Mucosa of descending colon (tissue), 3 donors: ENCODE data around the gene NECAP2. TPM values are rescaled to one million over a fixed set of nuclear protein-coding genes. Genes with fewer than 3 reads are reported as not detected.
"Not testable (repeated sequence)": the region's sequence is repeated elsewhere in the genome, so short reads cannot be mapped to it uniquely, and the experiment has no call there.

Experiments used
- ATAC-seq: fragments of 200-7000 bp; cut with Tn5 transposase; one replicate; pipeline ENCODE4 v1.9.1; 2020; ENCODE audit warnings: mild to moderate bottlenecking, moderate library complexity
- DNase-seq, 3 donors: peaks; one replicate each; pipeline ENCODE4 v3.0.0-alpha.2; 2020
- H3K36me3 ChIP-seq: fragments of 200-600 bp; one replicate; pipeline ENCODE4 v1.8.0; 2021; ENCODE audit warnings: low read depth, mild to moderate bottlenecking
- H3K4me1 ChIP-seq: fragments of 200-600 bp; one replicate; pipeline ENCODE4 v1.8.0; 2021; ENCODE audit warnings: low read depth, mild to moderate bottlenecking
- H3K4me3 ChIP-seq: fragments of 200-600 bp; one replicate; pipeline ENCODE4 v1.8.0; 2021; ENCODE audit warnings: mild to moderate bottlenecking
- H3K9me3 ChIP-seq: fragments of 200-600 bp; one replicate; pipeline ENCODE4 v1.8.0; 2021; ENCODE audit warnings: mild to moderate bottlenecking
- intact Hi-C, 2 donors: fragments of 100-400 bp; cut with DNase I in 1 of 2; cut with micrococcal nuclease in 1 of 2; formaldehyde crosslinking; loops; one replicate each; pipeline versions ENCODE4 v1.11.0 to v1.11.1; 2022; cut with DNase I, micrococcal nuclease
- total RNA-seq, 3 donors: library from RNA; stranded (reverse); fragmentation: NEBNext Ultra II Directional in 2 of 3; extraction: Animal tissue kit (Norgen Biotek cat#: 25700) in 2 of 3; gene quantifications; one replicate each; pipeline versions ENCODE4 v1.2.1 to v1.2.4, GENCODE V29; 2021 to 2023
- TF ChIP-seq, protein P1 (sequence below): fragments of 200-600 bp; IDR thresholded peaks from one replicate; pipeline ENCODE4 v1.8.0; 2022; ENCODE audit warnings: antibody characterized with exemption, mild to moderate bottlenecking
- donor health status: DM: no; HTN: no; CAD: no; lungs with moderate emphysema.
- donor health status: DM: no; HTN: no; CAD: no.
- donor health status: DM: no; HTN: yes; CAD: no.

NECAP2 gene
- total RNA-seq, 3 donors from 2014 or later = 34.4 to 50.9 (median 43.8) TPM

DNA sequence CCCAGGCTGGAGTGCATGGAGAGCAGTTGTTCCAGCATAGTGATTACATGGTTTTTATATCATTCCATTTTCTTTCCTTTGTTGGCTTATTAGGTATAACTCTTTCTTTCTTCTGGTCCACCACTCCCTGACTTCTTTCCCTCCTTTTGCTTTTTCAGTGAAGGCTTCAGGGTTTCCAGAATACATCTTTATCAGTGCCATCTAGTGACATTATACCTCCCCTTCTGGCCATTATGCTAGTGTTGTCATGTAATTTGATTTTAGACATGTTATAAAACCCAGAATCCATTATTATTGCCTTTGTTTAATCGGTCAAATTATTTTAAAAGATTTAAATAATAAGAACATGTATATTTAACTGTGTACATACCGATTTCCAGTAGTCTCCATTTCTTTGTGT is 63.0 kb downstream of the NECAP2 start:
- no peaks in the 10 kb centered on the region for H3K36me3 ChIP-seq
- intact Hi-C loops = no loop called here
- DNase-seq = no peak
- H3K4me1 ChIP-seq = peaks cover 1% of the 10 kb centered on the region
- no peak for ATAC-seq
- H3K9me3 ChIP-seq = peaks cover 8% of the 10 kb centered on the region
- H3K4me3 ChIP-seq = no peak overlapping the region
- TF ChIP-seq, protein P1, sequence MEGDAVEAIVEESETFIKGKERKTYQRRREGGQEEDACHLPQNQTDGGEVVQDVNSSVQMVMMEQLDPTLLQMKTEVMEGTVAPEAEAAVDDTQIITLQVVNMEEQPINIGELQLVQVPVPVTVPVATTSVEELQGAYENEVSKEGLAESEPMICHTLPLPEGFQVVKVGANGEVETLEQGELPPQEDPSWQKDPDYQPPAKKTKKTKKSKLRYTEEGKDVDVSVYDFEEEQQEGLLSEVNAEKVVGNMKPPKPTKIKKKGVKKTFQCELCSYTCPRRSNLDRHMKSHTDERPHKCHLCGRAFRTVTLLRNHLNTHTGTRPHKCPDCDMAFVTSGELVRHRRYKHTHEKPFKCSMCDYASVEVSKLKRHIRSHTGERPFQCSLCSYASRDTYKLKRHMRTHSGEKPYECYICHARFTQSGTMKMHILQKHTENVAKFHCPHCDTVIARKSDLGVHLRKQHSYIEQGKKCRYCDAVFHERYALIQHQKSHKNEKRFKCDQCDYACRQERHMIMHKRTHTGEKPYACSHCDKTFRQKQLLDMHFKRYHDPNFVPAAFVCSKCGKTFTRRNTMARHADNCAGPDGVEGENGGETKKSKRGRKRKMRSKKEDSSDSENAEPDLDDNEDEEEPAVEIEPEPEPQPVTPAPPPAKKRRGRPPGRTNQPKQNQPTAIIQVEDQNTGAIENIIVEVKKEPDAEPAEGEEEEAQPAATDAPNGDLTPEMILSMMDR = no peak

DNA sequence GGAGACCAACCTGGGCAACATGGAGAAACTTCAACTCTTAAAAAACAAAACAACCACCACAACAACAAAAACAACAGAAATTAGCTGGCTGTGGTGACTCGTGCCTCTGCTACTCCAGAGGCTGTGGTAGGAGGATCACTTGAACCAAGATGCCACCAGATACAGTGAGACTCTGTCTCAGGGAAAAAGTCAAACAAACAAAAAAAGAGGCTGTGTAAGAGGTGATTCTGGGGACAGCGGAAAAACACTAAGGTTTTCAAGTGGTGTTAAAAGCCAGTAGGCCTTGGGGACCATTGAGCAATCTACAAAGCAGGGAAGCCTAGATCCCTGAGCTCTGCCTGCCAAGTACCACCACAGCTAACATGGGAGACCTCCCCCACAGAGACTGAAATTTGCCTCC is 65.3 kb downstream of the NECAP2 start:
- H3K36me3 ChIP-seq, H3K9me3 ChIP-seq, intact Hi-C loops, DNase-seq, ATAC-seq, H3K4me1 ChIP-seq, H3K4me3 ChIP-seq: not testable (repeated sequence)

DNA sequence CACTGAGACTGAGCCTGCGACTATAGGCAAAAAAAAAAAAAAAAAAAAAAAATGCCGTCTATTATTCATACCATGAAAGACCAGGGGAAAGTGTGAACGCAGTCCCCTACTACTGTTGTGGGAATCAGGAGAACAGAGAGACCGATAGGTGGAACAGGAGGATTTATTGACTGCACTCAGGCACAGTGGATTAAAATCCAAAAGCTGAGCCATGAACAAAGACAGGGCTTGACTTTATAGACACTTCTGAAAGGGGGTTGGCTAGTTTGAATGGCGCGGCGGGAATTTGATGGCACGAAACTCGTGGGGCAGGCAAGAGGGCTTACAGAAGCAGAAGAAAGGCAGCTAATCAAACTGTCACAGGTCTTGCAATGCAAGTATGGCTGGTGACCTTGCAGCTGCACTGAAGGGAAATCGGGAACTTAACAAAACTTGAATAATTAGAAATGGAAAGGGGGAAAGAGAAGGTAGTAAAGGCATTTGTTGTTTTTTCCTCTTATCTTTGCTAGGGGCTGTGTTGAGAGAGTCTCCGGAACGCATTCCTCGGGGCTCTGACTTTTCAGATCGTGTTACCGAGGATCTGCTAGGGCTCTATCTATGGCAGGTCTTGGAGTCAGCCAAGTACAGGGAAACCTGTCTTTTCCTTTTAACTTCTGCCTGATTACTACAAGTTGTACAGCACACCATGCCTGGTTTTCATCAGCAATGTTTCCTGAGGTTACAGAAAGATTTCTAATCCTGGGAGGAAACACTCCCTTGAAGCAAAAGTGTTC is 66.0 kb downstream of the NECAP2 start:
- ATAC-seq, DNase-seq, H3K9me3 ChIP-seq, H3K4me1 ChIP-seq, H3K36me3 ChIP-seq, intact Hi-C loops, H3K4me3 ChIP-seq: not testable (repeated sequence)

DNA sequence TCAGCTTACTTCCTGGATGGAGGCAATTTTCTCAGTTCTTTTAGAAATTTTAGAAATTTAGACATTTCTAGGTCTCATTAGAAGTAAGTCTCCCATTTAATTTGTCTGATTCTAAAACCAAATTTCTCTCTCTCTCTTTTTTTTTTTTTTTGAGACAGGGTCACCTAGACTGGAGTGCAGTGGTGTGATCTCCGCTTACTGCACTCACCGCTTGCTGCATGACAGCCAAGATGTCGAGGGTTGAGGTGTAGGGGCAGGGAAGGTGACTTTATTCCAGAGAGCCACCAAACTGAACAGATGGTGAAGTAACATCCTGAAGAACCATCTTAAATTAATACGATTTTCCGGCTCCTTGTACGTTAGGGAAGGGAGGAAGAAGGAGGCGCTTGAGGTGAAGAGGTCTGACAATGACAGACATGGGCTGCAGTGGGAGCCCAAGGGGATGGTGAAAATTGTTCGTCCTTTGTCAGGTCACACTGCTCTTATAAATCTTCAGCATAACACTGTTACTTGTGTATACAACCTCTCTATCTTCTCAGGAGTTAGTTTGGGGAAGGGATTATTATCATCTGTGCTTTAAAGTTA is 68.4 kb downstream of the NECAP2 start:
- H3K36me3 ChIP-seq, H3K4me1 ChIP-seq, H3K9me3 ChIP-seq, ATAC-seq, H3K4me3 ChIP-seq, intact Hi-C loops: not testable (repeated sequence)
- peak in 1 of 3 donors; percentile 46 for DNase-seq

Other genes with a start within 250 kb of the NECAP2 start
- 10 to 100 TPM in 1 of 3 donors, 1 to 10 TPM in 2; 5.3 to 13.3 (median 9.0) TPM for gene ARHGEF19, start 228.1 kb upstream of the NECAP2 start, total RNA-seq
- 1 to 10 TPM; 5.3 to 9.9 (median 5.9) TPM for gene CPLANE2, start 203.5 kb upstream of the NECAP2 start, total RNA-seq
- gene FBXO42, start 88.2 kb upstream of the NECAP2 start, total RNA-seq = 10 to 100 TPM; 12.9 to 20.6 (median 16.3) TPM
- 100 to 1,000 TPM; 105 to 120 (median 112) TPM for gene SZRD1, start 73.5 kb upstream of the NECAP2 start, total RNA-seq
- gene SPATA21, start 3.3 kb upstream of the NECAP2 start, total RNA-seq = under 1 TPM in 1 of 3 donors, not detected in 2; 0.22 TPM
- gene RNU1-1, start 73.6 kb downstream of the NECAP2 start, total RNA-seq = 1,000 to 10,000 TPM; 2,195 to 6,222 (median 2,378) TPM
- 100 to 1,000 TPM in 2 of 3 donors, 10 to 100 TPM in 1; 80.2 to 169 (median 104) TPM for gene NBPF1, start 172.8 kb downstream of the NECAP2 start, total RNA-seq
- 1,000 to 10,000 TPM; 2,195 to 6,222 (median 2,378) TPM for gene RNU1-3, start 226.2 kb downstream of the NECAP2 start, total RNA-seq